ENCODE results near the gene STOX1. TPM values are rescaled to one million over a fixed set of nuclear protein-coding genes. Genes with fewer than 3 reads are reported as not detected.
A peak's percentile ranks its signal among the peaks of the same experiment; 100 is the strongest.

The STOX1 gene
- total RNA-seq, 1 experiment from 2014 or later: 5.8 TPM

DNA sequence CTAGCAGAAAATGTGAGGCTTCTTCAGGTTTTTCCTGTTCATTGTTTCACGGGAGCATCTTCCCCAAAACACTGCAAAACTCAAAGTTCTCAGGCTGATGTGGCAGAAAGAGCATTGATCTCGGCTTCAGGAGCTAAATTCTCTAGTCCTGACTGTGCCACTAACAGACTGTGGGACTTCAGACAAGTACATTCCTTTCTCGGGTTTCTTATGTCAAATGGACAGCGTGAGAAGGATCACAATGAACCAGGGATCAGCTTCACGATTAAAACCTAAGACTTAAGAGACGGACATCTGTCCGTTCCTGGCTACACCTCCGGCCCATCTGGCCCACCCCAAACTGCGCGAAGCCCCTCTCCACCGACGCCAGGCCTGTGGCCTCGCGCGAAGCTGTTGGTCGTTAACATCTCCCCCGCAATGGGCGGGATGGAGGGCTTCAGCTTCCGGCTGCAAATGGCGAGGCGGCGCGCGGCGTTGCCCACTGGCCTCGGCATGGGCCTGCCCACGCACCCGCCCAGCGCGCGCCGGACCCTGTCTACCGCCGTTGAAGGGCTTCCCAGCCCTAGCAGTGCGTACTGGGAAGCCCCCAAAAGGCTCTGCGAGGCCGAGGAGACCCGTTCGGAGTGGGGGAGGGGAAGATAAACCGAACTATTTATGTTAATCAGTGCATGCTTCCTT is 73.2 kb downstream of the STOX1 start:
- Histone ChIP-seq H3K27me3 (ENCODE audit: control insufficient read depth, insufficient read depth, low read length) (no peaks in the 10 kb centered on the region), H3K9me3 (ENCODE audit: control insufficient read depth, insufficient read depth, low read depth, low read length) (no peaks in the 10 kb centered on the region), H3K27ac (ENCODE audit: low read length) (peak overlapping the region; percentile 98), H3K4me3 (ENCODE audit: low read depth in 2 of 2, low read length in 2 of 2) (peak overlapping the region; percentile 86 to 97), H3K36me3 (ENCODE audit: control insufficient read depth, insufficient read depth, low read length) (peaks cover 5% of the 10 kb centered on the region; the same call in 1 of the 2 replicates), H3K4me1 (ENCODE audit: control insufficient read depth, insufficient read depth, low read length) (peaks cover 16% of the 10 kb centered on the region)
- in situ Hi-C loops (cut with HindIII; ENCODE audit: low pct_unique_long_range_greater_than_20kb, low sequenced_read_pairs): no loop called here
- POLR2A ChIA-PET: no interaction called here
- TF ChIP-seq POLR2AphosphoS5 (IDR thresholded peaks at IDR 0.05; ENCODE audit: low read depth, low read length) (peak; percentile 92), CTCF (IDR thresholded peaks at IDR 0.05) (no peak), SIN3A (IDR thresholded peaks at IDR 0.05; ENCODE audit: borderline replicate concordance, insufficient read depth, low read depth, low read length) (peak; percentile 24; the same call in 1 of the 2 replicates), TCF7L2 (IDR thresholded peaks at IDR 0.05; ENCODE audit: low read depth, low read length) (no peak)
- TF ChIP-seq, protein P1, sequence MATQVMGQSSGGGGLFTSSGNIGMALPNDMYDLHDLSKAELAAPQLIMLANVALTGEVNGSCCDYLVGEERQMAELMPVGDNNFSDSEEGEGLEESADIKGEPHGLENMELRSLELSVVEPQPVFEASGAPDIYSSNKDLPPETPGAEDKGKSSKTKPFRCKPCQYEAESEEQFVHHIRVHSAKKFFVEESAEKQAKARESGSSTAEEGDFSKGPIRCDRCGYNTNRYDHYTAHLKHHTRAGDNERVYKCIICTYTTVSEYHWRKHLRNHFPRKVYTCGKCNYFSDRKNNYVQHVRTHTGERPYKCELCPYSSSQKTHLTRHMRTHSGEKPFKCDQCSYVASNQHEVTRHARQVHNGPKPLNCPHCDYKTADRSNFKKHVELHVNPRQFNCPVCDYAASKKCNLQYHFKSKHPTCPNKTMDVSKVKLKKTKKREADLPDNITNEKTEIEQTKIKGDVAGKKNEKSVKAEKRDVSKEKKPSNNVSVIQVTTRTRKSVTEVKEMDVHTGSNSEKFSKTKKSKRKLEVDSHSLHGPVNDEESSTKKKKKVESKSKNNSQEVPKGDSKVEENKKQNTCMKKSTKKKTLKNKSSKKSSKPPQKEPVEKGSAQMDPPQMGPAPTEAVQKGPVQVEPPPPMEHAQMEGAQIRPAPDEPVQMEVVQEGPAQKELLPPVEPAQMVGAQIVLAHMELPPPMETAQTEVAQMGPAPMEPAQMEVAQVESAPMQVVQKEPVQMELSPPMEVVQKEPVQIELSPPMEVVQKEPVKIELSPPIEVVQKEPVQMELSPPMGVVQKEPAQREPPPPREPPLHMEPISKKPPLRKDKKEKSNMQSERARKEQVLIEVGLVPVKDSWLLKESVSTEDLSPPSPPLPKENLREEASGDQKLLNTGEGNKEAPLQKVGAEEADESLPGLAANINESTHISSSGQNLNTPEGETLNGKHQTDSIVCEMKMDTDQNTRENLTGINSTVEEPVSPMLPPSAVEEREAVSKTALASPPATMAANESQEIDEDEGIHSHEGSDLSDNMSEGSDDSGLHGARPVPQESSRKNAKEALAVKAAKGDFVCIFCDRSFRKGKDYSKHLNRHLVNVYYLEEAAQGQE (IDR thresholded peaks at IDR 0.05; ENCODE audit: insufficient read depth in 1 of 2, low read depth in 2 of 2, low read length in 1 of 2): no peak
- intact Hi-C loops (cut with micrococcal nuclease; ENCODE audit: unreplicated experiment): no loop called here
- DNase-seq (ENCODE audit: low read depth, low spot score) (peak; percentile 20), ATAC-seq (peak; percentile 74)
- CTCF ChIA-PET: no interaction called here
- BruUV-seq (replicated peaks): TSS peak; percentile 97

GRCh38 chr10:68901105-68901927 is 74.0 kb downstream of the STOX1 start, which contains the start of gene DDX50:
Gene DDX50, plus strand, starts transcription at chr10:68901315. Its CDS starts 70 bp downstream, at chr10:68901385.
- POLR2A ChIA-PET: no interaction called here
- in situ Hi-C loops (cut with HindIII; ENCODE audit: low pct_unique_long_range_greater_than_20kb, low sequenced_read_pairs) (no loop called here), intact Hi-C loops (cut with micrococcal nuclease; ENCODE audit: unreplicated experiment) (no loop called here)
- peak within 1 kb of the TSS; percentile 98 for H3K27ac ChIP-seq (ENCODE audit: low read length)
- H3K9me3 ChIP-seq (ENCODE audit: control insufficient read depth, insufficient read depth, low read depth, low read length): no peaks in the 10 kb centered on the region
- peak; percentile 99 for DNase-seq (ENCODE audit: low read depth, low spot score)
- BruUV-seq (replicated peaks): no TSS peak
- peaks cover 16% of the 10 kb centered on the region for H3K4me1 ChIP-seq (ENCODE audit: control insufficient read depth, insufficient read depth, low read length)
- TF ChIP-seq, protein P1 (IDR thresholded peaks at IDR 0.05; ENCODE audit: insufficient read depth in 1 of 2, low read depth in 2 of 2, low read length in 1 of 2): peak in 1 of 2 experiments; percentile 33; a peak in 1 of 4 replicates
- no peak for TF ChIP-seq CTCF (IDR thresholded peaks at IDR 0.05)
- peak; percentile 91 for TF ChIP-seq POLR2AphosphoS5 (IDR thresholded peaks at IDR 0.05; ENCODE audit: low read depth, low read length)
- TF ChIP-seq TCF7L2 (IDR thresholded peaks at IDR 0.05; ENCODE audit: low read depth, low read length): no peak
- TF ChIP-seq SIN3A (IDR thresholded peaks at IDR 0.05; ENCODE audit: borderline replicate concordance, insufficient read depth, low read depth, low read length): peak; percentile 93
- ATAC-seq: peak; percentile 98
- peaks cover 5% of the 10 kb centered on the region; the same call in 1 of the 2 replicates for H3K36me3 ChIP-seq (ENCODE audit: control insufficient read depth, insufficient read depth, low read length)
- H3K4me3 ChIP-seq (ENCODE audit: low read depth in 2 of 2, low read length in 2 of 2): peak within 1 kb of the TSS; percentile 86 to 97
- CTCF ChIA-PET: interaction anchor here (0.5 kb wide), 1 partner anchor 14 kb away, joined by 3 read pairs; no protein-coding TSS in a partner anchor
- H3K27me3 ChIP-seq (ENCODE audit: control insufficient read depth, insufficient read depth, low read length): no peaks in the 10 kb centered on the region
